ENCODE measurements around the gene RIN3. TPM values are rescaled to one million over a fixed set of nuclear protein-coding genes. Genes with fewer than 3 reads are reported as not detected.

Gene RIN3
- total RNA-seq, 4 donors from 2014 or later = 3.0 to 8.7 (median 7.5) TPM

- H3K4me3 ChIP-seq (ENCODE audit: low read depth, poor library complexity, severe bottlenecking) = no peak overlapping the region
- intact Hi-C loops (cut with DNase I; ENCODE audit: low total_unique reads) = no loop called here
- TF ChIP-seq CTCF (IDR thresholded peaks at IDR 0.05) = no peak
- TF ChIP-seq POLR2A (IDR thresholded peaks at IDR 0.05) = no peak
- DNase-seq (ENCODE audit: low spot score in 2 of 2) = no peak
- 60 to 61% methylated on average over 4 of the region's 4 CpGs for WGBS, 2 donors
Measured at GRCh38 chr14:92668276-92668973, 154.8 kb downstream of the RIN3 start.

GRCh38 chr14:92670160-92670559 lies 156.6 kb downstream of the RIN3 start:
- no peak for TF ChIP-seq CTCF (IDR thresholded peaks at IDR 0.05)
- no peak for TF ChIP-seq POLR2A (IDR thresholded peaks at IDR 0.05)
- no peak for DNase-seq (ENCODE audit: low spot score in 2 of 2)
- WGBS, 2 donors = 35 to 58% methylated on average over 4 of the region's 4 CpGs
- intact Hi-C loops (cut with DNase I; ENCODE audit: low total_unique reads) = no loop called here
- no peak overlapping the region for H3K4me3 ChIP-seq (ENCODE audit: low read depth, poor library complexity, severe bottlenecking)

GRCh38 chr14:92670643-92671366 lies 157.2 kb downstream of the RIN3 start:
- 71 to 76% methylated on average over 9 of the region's 9 CpGs for WGBS, 2 donors
- TF ChIP-seq POLR2A (IDR thresholded peaks at IDR 0.05) (no peak), CTCF (IDR thresholded peaks at IDR 0.05) (no peak)
- no peak overlapping the region for H3K4me3 ChIP-seq (ENCODE audit: low read depth, poor library complexity, severe bottlenecking)
- intact Hi-C loops (cut with DNase I; ENCODE audit: low total_unique reads) = no loop called here
- no peak for DNase-seq (ENCODE audit: low spot score in 2 of 2)

- no peak for DNase-seq (ENCODE audit: low spot score in 2 of 2)
- TF ChIP-seq POLR2A (IDR thresholded peaks at IDR 0.05) = no peak
- TF ChIP-seq CTCF (IDR thresholded peaks at IDR 0.05) = no peak
- intact Hi-C loops (cut with DNase I; ENCODE audit: low total_unique reads) = no loop called here
- 71 to 80% methylated on average over 18 to 19 of the region's 19 CpGs for WGBS, 2 donors
- H3K4me3 ChIP-seq (ENCODE audit: low read depth, poor library complexity, severe bottlenecking) = no peak overlapping the region
Measured at GRCh38 chr14:92673601-92674150, 160.1 kb downstream of the RIN3 start.

GRCh38 chr14:92675421-92675820 lies 161.8 kb downstream of the RIN3 start:
- 84 to 88% methylated on average over 6 of the region's 6 CpGs for WGBS, 2 donors
- intact Hi-C loops (cut with DNase I; ENCODE audit: low total_unique reads) = no loop called here
- TF ChIP-seq CTCF (IDR thresholded peaks at IDR 0.05) = no peak
- no peak for TF ChIP-seq POLR2A (IDR thresholded peaks at IDR 0.05)

More at GRCh38 chr14:92675421-92675820, 161.8 kb downstream of the RIN3 start:
- no peak for DNase-seq (ENCODE audit: low spot score in 2 of 2)
- no peak overlapping the region for H3K4me3 ChIP-seq (ENCODE audit: low read depth, poor library complexity, severe bottlenecking)
